GM18526 (cell line): ENCODE measurements around the gene LIMK1.

Experiments
- POLR2A ChIP-seq: IDR thresholded peaks from 3 replicates; pipeline ENCODE4 v1.6.1; 2011; ENCODE audit not compliant: insufficient read length; ENCODE audit errors: extremely low read depth

The LIMK1 gene

DNA sequence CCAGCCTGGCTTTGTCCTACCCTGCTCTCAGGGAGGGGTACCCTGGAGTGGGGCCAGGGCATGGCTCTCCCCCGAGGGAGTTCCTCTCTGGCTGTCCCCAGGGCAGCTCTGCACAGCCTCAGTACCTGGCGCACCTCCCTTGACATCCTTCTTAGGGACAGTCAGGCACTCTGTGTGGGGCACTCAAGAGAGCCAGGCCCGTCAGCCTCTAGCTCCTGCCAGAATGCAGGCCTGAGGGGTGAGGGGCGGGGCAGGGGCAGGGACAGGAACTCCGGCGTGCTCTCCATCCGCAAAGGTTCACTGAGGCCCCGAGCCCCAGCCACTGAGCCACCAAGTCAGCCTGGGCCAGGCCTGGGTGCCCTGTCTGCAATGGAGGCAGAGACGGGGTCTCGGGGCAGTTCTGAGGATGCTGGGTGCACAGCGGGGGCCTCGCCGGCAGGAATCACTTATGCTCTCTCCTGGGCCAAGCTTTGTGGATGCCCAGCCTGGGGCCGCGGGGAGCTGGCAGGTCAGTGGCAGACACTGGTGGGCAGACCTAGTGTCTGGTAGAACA is 10.1 kb downstream of the LIMK1 start:
- TF ChIP-seq POLR2A = no peak

DNA sequence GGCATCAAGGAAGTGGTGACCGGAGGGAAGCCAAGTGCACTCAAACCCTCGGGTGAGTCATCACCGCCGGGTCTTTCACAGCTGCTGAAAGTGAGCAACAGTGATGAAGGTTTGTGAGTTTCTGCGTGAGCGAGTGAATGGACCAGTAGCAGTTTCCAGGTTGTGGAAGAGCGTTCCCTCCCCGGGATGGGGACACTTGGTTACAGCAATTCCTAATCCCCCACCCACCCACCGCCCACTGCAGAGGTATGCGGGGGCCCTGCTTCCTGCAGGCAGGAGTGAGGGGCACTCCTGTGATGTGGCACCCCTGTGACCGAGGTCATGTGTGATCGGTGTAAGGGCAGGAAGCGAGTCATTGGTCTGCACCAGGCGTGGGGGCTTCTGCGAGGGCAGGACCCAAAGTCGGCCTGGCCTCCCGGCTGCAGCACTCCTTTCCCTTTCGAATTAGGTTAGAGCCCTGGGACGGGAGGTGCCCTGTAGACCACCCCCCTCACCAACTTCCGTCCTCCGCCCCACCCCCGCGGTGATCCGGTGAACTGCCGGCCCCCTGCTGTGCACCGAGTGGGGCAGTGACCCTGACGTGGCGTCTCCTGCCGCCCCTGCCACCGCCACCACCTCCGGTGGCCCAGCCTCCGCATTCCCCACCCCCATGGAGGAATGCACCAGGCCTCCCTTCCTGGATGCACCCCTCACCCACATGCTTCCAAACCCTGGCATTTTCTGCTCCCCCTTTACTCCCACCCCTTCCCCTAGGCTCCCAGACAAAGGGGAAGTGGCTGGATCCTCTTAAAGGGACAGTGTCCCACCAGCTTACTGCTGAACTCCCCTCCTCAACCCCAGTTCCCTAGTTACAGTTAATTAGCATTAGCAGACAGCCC is 10.9 kb downstream of the LIMK1 start:
- peak; percentile 45 for TF ChIP-seq POLR2A

- TF ChIP-seq POLR2A = no peak
These were observed 11.5 kb downstream of the LIMK1 start for GRCh38 chr7:74095135-74095534.

GRCh38 chr7:74097937-74098614 is 14.5 kb downstream of the LIMK1 start:
- TF ChIP-seq POLR2A = no peak

GRCh38 chr7:74099031-74099430 is 15.4 kb downstream of the LIMK1 start:
- TF ChIP-seq POLR2A = no peak

GRCh38 chr7:74101061-74101681 is 17.6 kb downstream of the LIMK1 start:
- TF ChIP-seq POLR2A = no peak

DNA sequence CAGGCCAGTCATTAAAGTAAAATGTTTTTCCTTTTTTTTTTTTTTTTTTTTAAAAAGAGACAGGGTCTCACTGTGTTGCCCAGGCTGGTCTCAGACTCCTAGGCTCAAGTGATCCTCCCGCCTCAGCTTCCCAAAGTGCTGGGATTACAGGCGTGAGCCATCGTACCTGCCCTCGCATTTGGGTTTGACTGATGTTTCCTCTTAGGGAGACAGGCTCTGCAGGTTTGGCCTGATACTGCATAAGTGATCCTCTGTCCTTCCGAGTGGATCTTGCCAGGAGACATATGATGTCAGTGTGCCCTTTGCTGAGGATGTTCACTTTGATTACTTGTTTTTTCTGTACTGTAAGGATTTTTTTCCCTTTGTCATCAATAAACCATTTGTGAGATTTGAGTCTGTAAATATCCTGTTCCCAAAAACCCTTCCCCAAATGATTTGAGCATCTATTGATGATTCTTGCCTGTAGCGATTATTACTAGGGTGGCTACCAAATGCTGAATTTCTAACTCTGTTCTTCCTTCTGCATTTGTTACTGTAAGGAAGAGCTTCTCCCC is 19.7 kb downstream of the LIMK1 start:
- no peak for TF ChIP-seq POLR2A

DNA sequence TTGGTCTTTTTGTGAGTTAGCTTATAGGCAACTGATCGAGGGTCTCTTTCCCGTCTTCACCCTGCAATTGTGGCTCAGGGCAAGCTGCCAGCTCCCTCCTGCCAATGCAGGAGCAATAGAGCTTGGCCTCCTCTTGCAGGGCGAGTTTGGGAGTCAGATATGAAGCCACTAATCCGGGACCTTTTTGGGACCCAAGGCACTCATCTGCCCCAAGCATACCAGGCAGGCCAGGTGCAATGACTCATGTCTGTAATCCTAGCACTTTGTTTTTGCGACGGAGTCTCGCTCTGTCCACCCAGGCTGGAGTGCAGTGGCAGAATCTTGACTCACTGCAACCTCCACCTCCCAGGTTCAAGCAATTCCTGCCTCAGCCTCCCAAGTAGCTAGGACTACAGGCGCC is 21.1 kb downstream of the LIMK1 start:
- no peak for TF ChIP-seq POLR2A

GRCh38 chr7:74105992-74106391 is 22.4 kb downstream of the LIMK1 start:
- TF ChIP-seq POLR2A = no peak

DNA sequence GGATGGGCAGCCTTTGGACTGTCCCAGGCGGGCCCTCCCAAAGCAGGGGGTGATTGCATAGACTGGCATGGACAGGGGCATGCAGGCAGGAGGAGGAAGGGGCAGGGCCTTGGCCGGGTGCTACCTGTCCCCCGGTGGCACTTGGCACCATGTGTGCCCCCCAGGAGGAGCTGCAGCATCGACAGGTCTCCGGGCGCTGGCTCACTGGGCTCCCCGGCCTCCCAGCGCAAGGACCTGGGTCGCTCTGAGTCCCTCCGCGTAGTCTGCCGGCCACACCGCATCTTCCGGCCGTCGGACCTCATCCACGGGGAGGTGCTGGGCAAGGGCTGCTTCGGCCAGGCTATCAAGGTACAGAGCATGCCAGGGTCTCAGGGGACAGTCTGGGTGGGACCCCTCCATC is 23.2 kb downstream of the LIMK1 start:
- no peak for TF ChIP-seq POLR2A

DNA sequence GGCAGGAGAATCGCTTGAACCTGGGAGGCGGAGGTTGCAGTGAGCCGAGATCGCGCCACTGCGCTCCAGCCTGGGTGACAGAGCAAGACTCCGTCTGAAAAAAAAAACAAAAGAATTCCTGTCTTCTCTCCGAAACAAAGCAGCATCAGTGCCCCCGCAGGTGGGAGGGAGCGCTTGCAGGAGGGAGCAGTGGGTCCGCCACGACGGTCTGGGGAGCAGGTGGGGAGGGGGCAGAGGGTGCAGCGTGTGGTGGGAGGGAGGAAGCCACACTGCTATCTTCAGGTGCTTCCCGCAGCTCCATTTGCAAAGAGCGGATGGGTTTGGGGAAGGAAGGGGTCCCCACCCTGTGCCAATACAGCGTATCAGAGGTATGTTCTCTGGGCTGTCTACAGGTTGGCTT is 31.7 kb downstream of the LIMK1 start:
- no peak for TF ChIP-seq POLR2A

- TF ChIP-seq POLR2A = no peak
These were observed 32.8 kb downstream of the LIMK1 start for GRCh38 chr7:74116356-74116755.

GRCh38 chr7:74119831-74120230 is 36.2 kb downstream of the LIMK1 start:
- TF ChIP-seq POLR2A = no peak

GRCh38 chr7:74121401-74122249 is 38.0 kb downstream of the LIMK1 start:
- no peak for TF ChIP-seq POLR2A
